22Rv1 (cell line): ENCODE data around the gene LRRK1.

Experiments
- ZFX ChIP-seq: fragments of 450-650 bp; IDR thresholded peaks from 2 replicates; pipeline ENCODE4 v1.6.1; 2017; ENCODE audit warnings: antibody characterized with exemption, borderline replicate concordance
- TF ChIP-seq, protein P1 (sequence below): fragments of 450-650 bp; IDR thresholded peaks from 2 replicates; pipeline ENCODE4 v1.5.1; 2017; ENCODE audit warnings: mild to moderate bottlenecking

DNA sequence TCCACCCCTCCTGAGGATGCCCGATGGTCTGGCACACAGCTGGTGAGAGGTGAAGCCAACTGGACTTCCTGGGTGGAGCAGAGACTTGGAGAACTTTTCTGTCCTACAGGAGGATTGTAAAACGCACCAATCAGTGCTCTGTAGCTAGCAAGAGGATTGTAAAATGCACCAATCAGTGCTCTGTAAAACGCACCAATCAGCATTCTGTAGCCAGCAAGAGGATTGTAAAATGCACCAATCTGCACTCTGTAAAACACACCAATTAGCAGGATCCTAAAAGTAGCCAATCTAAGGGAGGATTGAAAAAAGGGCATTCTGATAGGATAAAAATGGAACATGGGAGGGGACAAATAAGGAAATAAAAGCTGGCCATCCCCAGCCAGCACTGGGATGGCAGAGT lies 182.5 kb downstream of the LRRK1 start:
- TF ChIP-seq, protein P1, sequence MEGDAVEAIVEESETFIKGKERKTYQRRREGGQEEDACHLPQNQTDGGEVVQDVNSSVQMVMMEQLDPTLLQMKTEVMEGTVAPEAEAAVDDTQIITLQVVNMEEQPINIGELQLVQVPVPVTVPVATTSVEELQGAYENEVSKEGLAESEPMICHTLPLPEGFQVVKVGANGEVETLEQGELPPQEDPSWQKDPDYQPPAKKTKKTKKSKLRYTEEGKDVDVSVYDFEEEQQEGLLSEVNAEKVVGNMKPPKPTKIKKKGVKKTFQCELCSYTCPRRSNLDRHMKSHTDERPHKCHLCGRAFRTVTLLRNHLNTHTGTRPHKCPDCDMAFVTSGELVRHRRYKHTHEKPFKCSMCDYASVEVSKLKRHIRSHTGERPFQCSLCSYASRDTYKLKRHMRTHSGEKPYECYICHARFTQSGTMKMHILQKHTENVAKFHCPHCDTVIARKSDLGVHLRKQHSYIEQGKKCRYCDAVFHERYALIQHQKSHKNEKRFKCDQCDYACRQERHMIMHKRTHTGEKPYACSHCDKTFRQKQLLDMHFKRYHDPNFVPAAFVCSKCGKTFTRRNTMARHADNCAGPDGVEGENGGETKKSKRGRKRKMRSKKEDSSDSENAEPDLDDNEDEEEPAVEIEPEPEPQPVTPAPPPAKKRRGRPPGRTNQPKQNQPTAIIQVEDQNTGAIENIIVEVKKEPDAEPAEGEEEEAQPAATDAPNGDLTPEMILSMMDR = no peak
- no peak for TF ChIP-seq ZFX
